ENCODE measurements around the gene ARHGAP42.

ARHGAP42 gene

DNA sequence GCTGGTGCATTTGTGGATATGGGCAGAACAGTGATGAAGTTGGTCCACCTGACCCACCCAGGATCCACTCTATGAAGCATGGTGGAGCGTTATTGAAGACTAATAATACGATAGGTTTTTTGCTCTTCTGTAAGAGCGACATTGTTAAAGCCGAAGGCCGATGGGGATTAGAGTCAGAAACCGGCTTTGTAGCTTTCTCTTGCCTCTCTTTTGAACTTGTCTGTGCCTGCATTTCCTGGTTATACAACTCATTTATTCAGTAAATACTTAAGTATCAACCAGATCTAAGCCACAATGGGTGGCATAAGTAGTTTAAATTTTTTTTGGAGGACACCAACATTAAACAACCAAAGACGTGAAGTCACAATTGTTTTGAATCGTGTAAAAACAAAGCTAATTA, 93.4 kb downstream of the ARHGAP42 start:
- no peak overlapping the region for H3K4me3 ChIP-seq (ENCODE audit: low read depth, low read length)
- DNase-seq (ENCODE audit: low read depth): no peak
- TF ChIP-seq, protein P1, sequence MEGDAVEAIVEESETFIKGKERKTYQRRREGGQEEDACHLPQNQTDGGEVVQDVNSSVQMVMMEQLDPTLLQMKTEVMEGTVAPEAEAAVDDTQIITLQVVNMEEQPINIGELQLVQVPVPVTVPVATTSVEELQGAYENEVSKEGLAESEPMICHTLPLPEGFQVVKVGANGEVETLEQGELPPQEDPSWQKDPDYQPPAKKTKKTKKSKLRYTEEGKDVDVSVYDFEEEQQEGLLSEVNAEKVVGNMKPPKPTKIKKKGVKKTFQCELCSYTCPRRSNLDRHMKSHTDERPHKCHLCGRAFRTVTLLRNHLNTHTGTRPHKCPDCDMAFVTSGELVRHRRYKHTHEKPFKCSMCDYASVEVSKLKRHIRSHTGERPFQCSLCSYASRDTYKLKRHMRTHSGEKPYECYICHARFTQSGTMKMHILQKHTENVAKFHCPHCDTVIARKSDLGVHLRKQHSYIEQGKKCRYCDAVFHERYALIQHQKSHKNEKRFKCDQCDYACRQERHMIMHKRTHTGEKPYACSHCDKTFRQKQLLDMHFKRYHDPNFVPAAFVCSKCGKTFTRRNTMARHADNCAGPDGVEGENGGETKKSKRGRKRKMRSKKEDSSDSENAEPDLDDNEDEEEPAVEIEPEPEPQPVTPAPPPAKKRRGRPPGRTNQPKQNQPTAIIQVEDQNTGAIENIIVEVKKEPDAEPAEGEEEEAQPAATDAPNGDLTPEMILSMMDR (IDR thresholded peaks at IDR 0.05; ENCODE audit: control insufficient read depth, extremely low read depth, insufficient read depth): no peak

DNA sequence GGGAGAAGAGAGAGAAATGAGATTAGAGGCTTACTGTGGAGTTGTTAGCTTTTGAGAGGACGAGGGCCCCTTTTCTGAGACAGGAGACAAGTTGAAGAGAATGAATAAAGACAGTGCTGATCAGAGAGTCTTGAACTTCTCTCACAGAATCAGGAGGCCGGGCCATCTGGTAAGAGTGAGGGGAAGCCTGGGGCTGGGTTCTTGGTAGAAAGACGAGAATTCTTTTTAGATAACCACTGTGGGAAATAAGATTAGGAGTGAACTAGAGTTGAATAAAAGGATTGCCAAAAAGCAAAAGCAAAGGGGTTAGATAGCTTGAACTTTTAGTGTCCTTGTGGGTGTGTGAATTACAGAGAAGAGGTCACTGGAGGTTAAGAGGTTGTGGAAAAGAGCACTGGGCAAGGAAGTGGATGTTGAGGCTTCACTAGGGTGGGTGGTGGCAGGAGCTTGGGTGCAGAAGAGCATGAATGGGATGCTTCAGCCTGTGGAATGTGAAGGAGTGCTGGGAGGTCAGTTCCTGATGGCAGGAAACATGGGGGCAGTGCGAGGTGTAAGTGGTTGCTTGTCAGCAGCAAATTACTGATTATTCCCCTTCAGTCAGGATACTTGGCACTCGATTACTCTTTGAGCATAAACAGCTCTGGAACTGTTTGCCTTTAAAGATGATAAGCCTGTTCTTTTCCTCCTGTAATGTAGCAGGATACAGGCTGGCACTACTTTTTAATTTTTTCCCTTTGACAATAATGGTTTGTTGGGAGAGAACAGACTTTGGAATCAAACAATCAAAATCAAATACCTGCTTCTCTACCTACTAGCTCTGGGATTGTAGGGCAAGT, 98.3 kb downstream of the ARHGAP42 start:
- no peak for DNase-seq (ENCODE audit: low read depth)
- TF ChIP-seq, protein P1 (IDR thresholded peaks at IDR 0.05; ENCODE audit: control insufficient read depth, extremely low read depth, insufficient read depth): no peak
- H3K4me3 ChIP-seq (ENCODE audit: low read depth, low read length): no peak overlapping the region

DNA sequence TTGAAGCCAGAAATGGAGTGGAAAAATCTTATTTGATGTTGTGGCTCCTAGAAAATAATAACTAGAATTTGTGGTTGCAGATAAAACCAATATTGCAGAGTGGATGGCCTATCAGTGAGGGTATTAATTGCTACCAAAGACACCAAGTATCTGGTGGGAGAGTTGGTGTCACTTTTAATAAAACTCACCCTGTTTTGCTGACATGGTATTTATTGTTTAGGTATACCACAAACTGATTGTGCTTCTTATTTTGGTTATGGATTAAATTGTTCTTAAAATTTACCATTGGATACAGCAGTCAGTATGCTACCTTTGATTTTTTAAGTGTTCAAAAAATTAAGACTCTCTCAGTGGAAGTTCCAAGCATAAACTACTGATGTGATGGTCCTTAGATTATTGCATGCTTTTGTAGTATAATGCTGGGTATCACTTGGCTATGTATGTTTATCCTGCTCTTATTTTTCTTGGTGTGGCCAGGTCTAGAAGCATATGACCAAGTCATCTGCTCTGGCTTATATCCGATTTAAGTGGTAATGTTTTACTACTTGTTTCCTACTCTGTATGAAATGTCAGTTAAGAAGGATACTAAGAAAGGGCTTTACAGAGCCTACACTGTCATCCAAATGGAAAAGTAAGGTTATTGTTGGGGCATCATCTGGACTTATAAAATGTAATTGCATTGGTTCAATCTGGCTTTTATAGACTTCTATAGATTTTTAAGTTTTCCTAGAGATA, 101.6 kb downstream of the ARHGAP42 start:
- TF ChIP-seq, protein P1 (IDR thresholded peaks at IDR 0.05; ENCODE audit: control insufficient read depth, extremely low read depth, insufficient read depth): no peak
- no peak for DNase-seq (ENCODE audit: low read depth)
- no peak overlapping the region for H3K4me3 ChIP-seq (ENCODE audit: low read depth, low read length)

DNA sequence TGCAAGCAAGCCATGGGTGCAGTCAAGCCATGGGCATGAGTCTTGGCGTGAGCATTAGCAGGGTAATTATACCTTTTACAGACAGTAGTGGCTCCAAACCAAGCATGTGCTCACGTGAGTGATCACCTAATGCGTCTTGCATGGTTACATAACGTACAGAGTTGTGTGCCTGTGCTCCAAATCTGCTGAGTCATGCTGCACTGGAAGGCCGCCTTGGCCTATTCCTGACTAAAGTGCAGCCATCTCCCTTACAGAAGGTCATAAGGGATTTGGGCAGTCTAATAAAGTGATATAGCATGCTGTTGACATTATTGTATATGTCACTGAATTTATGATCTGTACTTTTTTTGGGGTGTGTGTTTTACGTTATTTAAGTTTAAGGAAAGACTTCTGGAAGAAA, 102.4 kb downstream of the ARHGAP42 start:
- no peak overlapping the region for H3K4me3 ChIP-seq (ENCODE audit: low read depth, low read length)
- TF ChIP-seq, protein P1 (IDR thresholded peaks at IDR 0.05; ENCODE audit: control insufficient read depth, extremely low read depth, insufficient read depth): no peak
- no peak for DNase-seq (ENCODE audit: low read depth)

DNA sequence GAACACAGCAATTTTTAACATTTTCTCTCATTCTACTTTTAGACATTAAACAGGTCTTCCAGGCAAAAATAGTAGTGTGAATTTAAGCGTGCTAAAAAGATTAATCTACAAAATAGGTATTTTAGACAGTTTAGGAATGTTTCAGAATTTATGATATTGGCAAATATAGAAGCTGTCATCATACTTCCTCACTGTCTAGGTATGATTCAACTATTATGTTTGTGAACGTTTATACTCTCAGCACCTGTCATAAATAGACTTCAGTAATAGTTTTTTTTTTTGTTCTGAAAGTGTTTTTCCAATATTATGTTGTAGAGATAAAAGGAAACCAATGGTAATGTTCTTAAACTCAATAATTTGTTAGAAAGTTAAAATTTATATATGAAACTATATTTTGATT, 103.0 kb downstream of the ARHGAP42 start:
- no peak for DNase-seq (ENCODE audit: low read depth)
- no peak overlapping the region for H3K4me3 ChIP-seq (ENCODE audit: low read depth, low read length)
- TF ChIP-seq, protein P1 (IDR thresholded peaks at IDR 0.05; ENCODE audit: control insufficient read depth, extremely low read depth, insufficient read depth): no peak

DNA sequence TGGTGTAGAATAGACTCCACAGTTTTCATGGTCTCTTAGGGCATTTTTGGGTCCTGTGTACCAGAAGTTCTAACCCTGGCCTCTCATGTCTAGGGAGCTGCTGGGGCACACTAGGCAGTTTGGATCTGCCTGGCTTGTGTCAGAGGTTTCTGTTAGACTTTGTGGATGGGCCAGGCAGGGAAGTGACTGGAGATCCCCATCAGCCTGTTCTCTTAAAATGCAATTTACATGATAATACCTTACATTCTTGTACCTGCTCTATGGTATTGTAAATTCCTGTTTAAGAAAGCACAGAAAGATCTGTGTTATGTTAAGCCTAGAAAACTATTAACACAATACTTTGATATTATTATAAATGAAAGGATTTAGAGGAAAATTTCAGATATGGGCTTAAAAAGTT, 104.0 kb downstream of the ARHGAP42 start:
- TF ChIP-seq, protein P1 (IDR thresholded peaks at IDR 0.05; ENCODE audit: control insufficient read depth, extremely low read depth, insufficient read depth): no peak
- no peak for DNase-seq (ENCODE audit: low read depth)
- no peak overlapping the region for H3K4me3 ChIP-seq (ENCODE audit: low read depth, low read length)

Measured in LNCaP clone FGC (cell line).